Keratinocyte (primary cell): ENCODE results near the gene RASA3. TPM values are rescaled to one million over a fixed set of nuclear protein-coding genes. Genes with fewer than 3 reads are reported as not detected.

Experiments
- DNase-seq: peaks from one replicate; pipeline ENCODE4 v3.0.0-alpha.2; 2011; ENCODE audit warnings: low read depth, missing footprints, low spot score
- FAIRE-seq: peaks from 2 replicates; lab custom pipeline; 2011; peaks lifted over from hg19 to GRCh38; lab: Jason Lieb, UNC
- H2AFZ ChIP-seq: 2 replicates; pipeline ENCODE4 v1.6.0; 2012; ENCODE audit warnings: low read length, control low read depth, inconsistent platforms; ENCODE audit not compliant: control insufficient read depth
- H3K27ac ChIP-seq: 2 replicates; pipeline ENCODE4 v1.5.1; 2011; ENCODE audit warnings: low read length; ENCODE audit not compliant: control insufficient read depth, insufficient read depth
- H3K27me3 ChIP-seq: 3 replicates; pipeline ENCODE4 v1.6.0; 2011; ENCODE audit warnings: low read length; ENCODE audit not compliant: control insufficient read depth, insufficient read depth; ENCODE audit errors: extremely low read depth
- H3K36me3 ChIP-seq, 2 experiments: 2 replicates in 1 of 2; 3 replicates in 1 of 2; pipeline ENCODE4 v1.5.1; 2011; ENCODE audit warnings: low read length in 2 of 2, mild to moderate bottlenecking in 1 of 2; ENCODE audit not compliant: control insufficient read depth in 2 of 2, insufficient read depth in 2 of 2; ENCODE audit errors: extremely low read depth in 1 of 2
- H3K4me1 ChIP-seq: 3 replicates; pipeline ENCODE4 v1.5.1; 2011; ENCODE audit warnings: low read length; ENCODE audit not compliant: control insufficient read depth, insufficient read depth; ENCODE audit errors: extremely low read depth
- H3K4me2 ChIP-seq: 3 replicates; pipeline ENCODE4 v1.6.0; 2011; ENCODE audit warnings: low read depth, low read length; ENCODE audit not compliant: control insufficient read depth, insufficient read depth; ENCODE audit errors: extremely low read depth
- H3K4me3 ChIP-seq, 3 experiments: fragments of 200-600 bp in 1 of 3; sonication (generic) in 1 of 3; 2 replicates in 2 of 3; 3 replicates in 1 of 3; pipeline ENCODE4 v1.5.1; 2011 to 2016; ENCODE audit warnings: low read length in 3 of 3, mild to moderate bottlenecking in 3 of 3, control low read depth in 2 of 3, inconsistent platforms in 1 of 3, low read depth in 1 of 3, mixed read lengths in 1 of 3, mixed run types in 1 of 3, moderate library complexity in 1 of 3; ENCODE audit not compliant: control insufficient read depth in 2 of 3, insufficient read depth in 2 of 3; ENCODE audit errors: extremely low read depth in 1 of 3
- H3K79me2 ChIP-seq: 2 replicates; pipeline ENCODE4 v1.6.0; 2012; ENCODE audit warnings: low read length; ENCODE audit not compliant: control insufficient read depth, insufficient read depth
- H3K9ac ChIP-seq: 3 replicates; pipeline ENCODE4 v1.6.0; 2011; ENCODE audit warnings: low read length; ENCODE audit not compliant: control insufficient read depth, insufficient read depth; ENCODE audit errors: extremely low read depth
- H3K9me1 ChIP-seq: 3 replicates; pipeline ENCODE4 v1.6.0; 2011; ENCODE audit warnings: low read length; ENCODE audit not compliant: control insufficient read depth, insufficient read depth; ENCODE audit errors: extremely low read depth
- H3K9me3 ChIP-seq: 2 replicates; pipeline ENCODE4 v1.5.1; 2012; ENCODE audit warnings: low read depth, low read length; ENCODE audit not compliant: control insufficient read depth
- H4K20me1 ChIP-seq: 3 replicates; pipeline ENCODE4 v1.6.0; 2011; ENCODE audit warnings: low read length; ENCODE audit not compliant: control insufficient read depth, insufficient read depth; ENCODE audit errors: extremely low read depth
- EZH2 ChIP-seq: IDR thresholded peaks from one replicate; pipeline ENCODE4 v1.6.1; 2012; ENCODE audit warnings: inconsistent platforms, mild to moderate bottlenecking, low read length, moderate library complexity
- dilution Hi-C: fragments of 300-500 bp; cut with MboI; formaldehyde crosslinking; loops from one replicate; pipeline ENCODE4 v1.7.0; 2020; ENCODE audit warnings: low sequenced_read_pairs; ENCODE audit not compliant: extremely low pct_ligation_motif_present
- polyA plus RNA-seq, 5 experiments: library from polyadenylated mRNA; depleted of rRNA in 3 of 5; stranded (reverse) in 3 of 5; stranded (forward) in 1 of 5; unstranded in 1 of 5; fragments of >200 nt; gene quantifications; 1 replicate in 1 of 5; 2 replicates in 3 of 5; 3 replicates in 1 of 5; pipeline versions ENCODE4 v1.2.1 to v1.2.3, GENCODE V29; 2011 to 2012; ENCODE audit warnings: missing spikeins in 2 of 5, low read depth in 1 of 5, low replicate concordance in 1 of 5
- TF ChIP-seq, protein P1 (sequence below), 3 experiments: IDR thresholded peaks in 1 of 3; conservative IDR thresholded peaks in 1 of 3; optimal IDR thresholded peaks in 1 of 3; 2 replicates in 2 of 3; 3 replicates in 1 of 3; pipeline versions ENCODE3 to v1.5.1; 2011; ENCODE audit warnings: low read length in 3 of 3, mild to moderate bottlenecking in 3 of 3, moderate library complexity in 2 of 3, control low read depth in 1 of 3, inconsistent platforms in 1 of 3; ENCODE audit not compliant: insufficient read depth in 2 of 3; ENCODE audit errors: extremely low read depth in 1 of 3

Gene RASA3
- polyA plus RNA-seq, 1 donor (not counting 4 experiments of a cell fraction or from before 2014, with no cell fraction given) = 4.1 TPM

DNA sequence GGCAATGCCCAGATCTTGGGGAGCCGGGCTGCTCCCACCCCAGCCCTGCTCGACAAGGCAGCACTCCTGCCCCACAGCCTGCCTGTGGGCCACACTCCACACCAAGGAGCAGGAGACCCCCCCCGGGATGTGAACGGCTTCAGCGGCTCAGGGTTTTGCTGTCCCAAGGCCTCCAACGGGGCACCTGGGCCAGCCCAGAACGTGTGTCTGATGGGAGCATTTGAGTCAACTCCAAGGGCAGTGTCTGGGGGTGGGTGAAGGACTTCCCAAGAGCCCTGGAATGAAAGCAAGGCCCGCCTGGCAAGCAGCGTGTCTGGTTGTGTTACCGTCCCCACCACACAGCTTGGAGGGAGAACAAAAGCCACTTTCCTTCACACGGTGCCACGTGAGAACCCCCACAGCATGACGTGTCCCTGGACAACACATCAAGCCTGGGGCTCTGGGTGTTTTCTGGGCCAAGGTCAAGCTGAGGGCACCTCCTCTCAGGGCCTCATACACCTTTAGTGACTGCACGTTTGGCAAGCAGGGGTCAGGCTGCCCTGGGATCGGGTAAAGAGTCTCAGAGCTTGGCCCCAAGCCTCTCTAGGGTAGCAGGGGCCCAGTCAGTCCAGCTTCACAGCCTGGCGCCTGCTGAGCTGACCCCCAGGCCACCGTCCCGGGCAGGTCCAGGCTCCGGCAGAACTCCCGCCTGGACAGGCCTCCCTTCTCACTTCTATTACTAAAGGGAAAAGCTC, 164.5 kb downstream of the RASA3 start:
- H3K9me1 ChIP-seq = no peaks in the 10 kb centered on the region
- H3K36me3 ChIP-seq = no peaks in the 10 kb centered on the region
- TF ChIP-seq, protein P1, sequence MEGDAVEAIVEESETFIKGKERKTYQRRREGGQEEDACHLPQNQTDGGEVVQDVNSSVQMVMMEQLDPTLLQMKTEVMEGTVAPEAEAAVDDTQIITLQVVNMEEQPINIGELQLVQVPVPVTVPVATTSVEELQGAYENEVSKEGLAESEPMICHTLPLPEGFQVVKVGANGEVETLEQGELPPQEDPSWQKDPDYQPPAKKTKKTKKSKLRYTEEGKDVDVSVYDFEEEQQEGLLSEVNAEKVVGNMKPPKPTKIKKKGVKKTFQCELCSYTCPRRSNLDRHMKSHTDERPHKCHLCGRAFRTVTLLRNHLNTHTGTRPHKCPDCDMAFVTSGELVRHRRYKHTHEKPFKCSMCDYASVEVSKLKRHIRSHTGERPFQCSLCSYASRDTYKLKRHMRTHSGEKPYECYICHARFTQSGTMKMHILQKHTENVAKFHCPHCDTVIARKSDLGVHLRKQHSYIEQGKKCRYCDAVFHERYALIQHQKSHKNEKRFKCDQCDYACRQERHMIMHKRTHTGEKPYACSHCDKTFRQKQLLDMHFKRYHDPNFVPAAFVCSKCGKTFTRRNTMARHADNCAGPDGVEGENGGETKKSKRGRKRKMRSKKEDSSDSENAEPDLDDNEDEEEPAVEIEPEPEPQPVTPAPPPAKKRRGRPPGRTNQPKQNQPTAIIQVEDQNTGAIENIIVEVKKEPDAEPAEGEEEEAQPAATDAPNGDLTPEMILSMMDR (optimal IDR thresholded peaks at IDR 0.05 in 1 of 3, IDR thresholded peaks at IDR 0.05 in 1 of 3, conservative IDR thresholded peaks at IDR 0.05 in 1 of 3; ENCODE audit: extremely low read depth in 1 of 3, insufficient read depth in 2 of 3, low read length in 3 of 3) = no peak
- TF ChIP-seq EZH2 = no peak
- dilution Hi-C loops = no loop called here
- no peak overlapping the region for H3K4me3 ChIP-seq
- no peaks in the 10 kb centered on the region for H4K20me1 ChIP-seq
- no peak overlapping the region for H3K27ac ChIP-seq
- H3K9me3 ChIP-seq = peaks cover 9% of the 10 kb centered on the region
- peaks cover 17% of the 10 kb centered on the region for H3K4me1 ChIP-seq
- H3K79me2 ChIP-seq = no peaks in the 10 kb centered on the region
- H3K4me2 ChIP-seq = no peak overlapping the region
- peaks cover 12% of the 10 kb centered on the region for H3K27me3 ChIP-seq
- no peak overlapping the region for H2AFZ ChIP-seq
- DNase-seq (no peak), FAIRE-seq (no peak)
- H3K9ac ChIP-seq = no peak overlapping the region

DNA sequence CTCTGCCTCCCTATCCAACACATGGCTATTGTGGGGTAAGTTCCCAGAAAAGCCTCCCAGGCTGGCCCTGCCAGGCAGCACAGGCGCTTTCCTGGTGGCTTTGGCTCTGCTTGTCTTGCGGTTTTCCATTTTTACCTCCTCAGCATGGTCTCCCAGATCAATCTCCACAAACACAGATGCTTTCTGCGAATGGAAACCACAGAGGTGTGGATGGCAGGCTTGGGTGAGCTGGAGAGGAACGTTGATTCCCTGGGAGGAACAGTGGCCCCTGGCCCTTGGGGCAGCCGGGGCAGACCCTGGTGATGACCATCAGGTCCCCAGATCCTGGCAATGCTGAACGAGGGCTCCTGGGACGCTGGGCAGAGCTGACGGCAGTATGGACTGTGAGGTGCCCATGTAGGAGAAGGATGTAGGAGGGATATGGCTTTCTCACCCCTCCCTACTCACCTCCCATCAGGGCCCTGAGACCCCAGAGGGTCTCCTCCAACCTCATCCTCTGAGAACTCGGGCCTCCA, 165.2 kb downstream of the RASA3 start:
- Histone ChIP-seq H3K9me3 (peaks cover 9% of the 10 kb centered on the region), H3K27me3 (peaks cover 12% of the 10 kb centered on the region), H3K9me1 (no peaks in the 10 kb centered on the region), H3K9ac (no peak overlapping the region), H2AFZ (no peak overlapping the region), H3K27ac (no peak overlapping the region), H3K79me2 (no peaks in the 10 kb centered on the region), H3K36me3 (no peaks in the 10 kb centered on the region), H3K4me1 (peaks cover 17% of the 10 kb centered on the region), H3K4me3 (no peak overlapping the region), H3K4me2 (no peak overlapping the region), H4K20me1 (no peaks in the 10 kb centered on the region)
- FAIRE-seq (no peak), DNase-seq (no peak)
- dilution Hi-C loops = no loop called here
- TF ChIP-seq, protein P1 (optimal IDR thresholded peaks at IDR 0.05 in 1 of 3, IDR thresholded peaks at IDR 0.05 in 1 of 3, conservative IDR thresholded peaks at IDR 0.05 in 1 of 3; ENCODE audit: extremely low read depth in 1 of 3, insufficient read depth in 2 of 3, low read length in 3 of 3) = no peak
- TF ChIP-seq EZH2 = no peak
